ENCODE measurements around the gene KRT3.
"Not testable (repeated sequence)": the region's sequence is repeated elsewhere in the genome, so short reads cannot be mapped to it uniquely, and the experiment has no call there.

KRT3 gene

DNA sequence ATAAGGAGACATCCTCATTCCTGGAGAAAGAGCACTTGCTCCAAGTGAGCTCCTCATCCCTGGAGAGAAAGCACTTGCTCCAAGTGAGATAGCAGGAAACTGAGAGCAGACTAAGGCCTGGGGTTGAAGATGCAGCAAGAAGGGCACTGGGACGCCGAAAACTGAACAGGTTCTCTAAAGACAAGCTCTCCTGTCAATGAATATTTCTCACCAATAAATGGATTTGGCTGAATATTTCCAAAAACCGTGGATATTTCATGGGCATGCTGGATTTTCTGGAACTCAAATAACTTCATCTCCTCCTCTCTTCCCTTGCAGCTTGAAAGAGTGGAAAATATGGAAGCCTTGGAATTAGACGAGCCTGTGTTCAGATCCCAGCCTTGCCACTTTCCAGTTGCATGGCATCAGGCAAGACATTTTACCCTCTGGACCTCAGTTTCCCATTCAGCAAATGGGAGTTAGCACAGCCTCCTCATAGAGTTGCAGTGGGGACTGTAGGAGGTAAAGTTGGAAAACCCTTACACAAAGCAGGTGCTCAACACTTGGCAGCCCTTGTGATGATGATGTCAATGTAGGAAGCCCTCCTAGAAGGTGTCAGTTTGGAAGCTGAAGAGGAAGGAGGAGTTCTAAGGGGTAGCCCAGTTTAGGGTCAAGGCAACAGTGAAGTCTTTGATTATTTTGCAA lies 14.4 kb downstream of the KRT3 start:
- no peak for DNase-seq (ENCODE audit: low spot score)

DNA sequence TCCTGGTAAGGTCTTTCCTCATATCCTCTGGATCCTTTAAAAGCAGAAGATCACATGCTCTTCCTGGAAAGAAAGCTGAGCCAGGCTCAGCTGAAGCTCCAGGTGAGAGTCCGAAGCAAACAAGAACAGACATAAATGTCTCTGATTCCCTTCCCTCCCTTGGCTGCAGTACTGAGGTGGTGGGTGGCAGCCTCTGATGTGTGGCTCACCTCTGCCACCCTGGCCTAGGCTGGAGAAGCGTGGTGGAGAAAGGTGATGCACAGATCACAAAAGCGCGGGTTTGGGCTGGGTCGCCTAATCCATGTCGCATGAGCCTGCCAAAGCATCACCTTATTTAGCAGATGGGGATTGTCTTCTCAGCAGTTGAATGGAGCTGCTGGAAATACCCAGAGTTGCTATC lies 16.0 kb downstream of the KRT3 start:
- no peak for DNase-seq (ENCODE audit: low spot score)

DNA sequence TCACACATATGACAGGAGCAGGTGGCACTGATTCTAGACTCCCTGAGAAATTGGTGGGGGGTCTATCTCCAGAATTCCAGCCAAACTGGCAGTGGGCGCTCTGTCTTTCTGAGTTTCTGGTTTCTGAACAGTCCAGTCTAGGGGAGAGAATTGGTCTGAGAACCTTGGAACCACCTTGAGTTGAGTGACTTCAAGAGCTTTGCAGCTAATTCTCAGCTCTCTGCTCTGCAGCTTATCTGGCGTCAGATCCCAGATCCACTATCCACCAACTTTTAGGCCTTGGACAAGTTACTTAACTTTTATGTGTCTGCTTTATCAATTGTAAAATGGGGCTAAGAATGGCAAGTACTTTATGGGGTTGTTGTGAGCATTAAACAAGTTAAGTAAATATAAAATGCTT lies 17.1 kb downstream of the KRT3 start:
- DNase-seq (ENCODE audit: low spot score), result no peak

DNA sequence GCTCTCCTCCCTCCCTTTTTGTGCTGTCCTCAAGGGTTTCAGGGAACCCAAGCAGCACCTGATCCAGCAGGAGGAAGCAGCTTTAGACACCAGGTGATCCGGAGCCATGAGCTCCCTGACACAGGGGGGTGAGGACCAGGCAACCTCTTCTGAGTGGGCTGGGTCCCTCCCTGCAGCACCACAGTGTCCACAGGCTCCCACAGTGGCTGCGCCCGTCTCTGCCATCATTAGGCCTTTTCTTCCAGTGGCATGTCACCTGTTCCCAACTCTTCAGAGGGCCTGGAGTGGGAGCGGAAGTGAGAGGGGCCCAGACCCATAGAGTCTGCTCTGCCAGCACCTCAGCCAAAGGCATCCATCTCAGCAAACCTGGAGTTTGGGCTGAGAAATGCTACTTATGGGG lies 18.4 kb downstream of the KRT3 start:
- no peak for DNase-seq (ENCODE audit: low spot score)

DNA sequence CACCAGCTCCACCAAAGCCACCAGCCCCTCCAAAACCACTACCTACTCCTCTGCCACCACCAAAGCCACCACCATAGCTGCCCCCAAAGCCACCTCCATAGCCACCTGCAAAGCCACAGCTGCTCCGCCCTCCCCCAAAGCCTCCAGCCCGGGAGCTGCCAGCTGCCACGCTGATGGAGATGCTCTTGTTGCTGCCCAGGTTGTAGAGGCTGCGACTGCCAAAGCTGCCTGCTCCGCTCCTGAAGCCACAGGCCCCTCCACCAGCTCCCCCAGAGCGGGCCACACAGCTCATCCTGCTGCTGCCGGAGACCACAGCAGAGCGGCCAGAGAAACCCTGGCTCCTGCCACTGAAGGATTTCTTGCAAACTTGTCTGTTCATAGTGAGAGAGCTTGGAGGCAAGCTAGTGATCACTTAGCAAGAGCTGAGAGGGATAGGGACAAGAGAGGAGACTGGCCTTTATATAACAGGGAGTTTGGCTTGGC lies 19.0 kb downstream of the KRT3 start, which contains the start of gene KRT76:
TSS of gene KRT76 (minus strand) at position 433 of the 483 bp plus-strand sequence. CDS start at position 379, 54 bp downstream.
- no peak for DNase-seq (ENCODE audit: low spot score)

DNA sequence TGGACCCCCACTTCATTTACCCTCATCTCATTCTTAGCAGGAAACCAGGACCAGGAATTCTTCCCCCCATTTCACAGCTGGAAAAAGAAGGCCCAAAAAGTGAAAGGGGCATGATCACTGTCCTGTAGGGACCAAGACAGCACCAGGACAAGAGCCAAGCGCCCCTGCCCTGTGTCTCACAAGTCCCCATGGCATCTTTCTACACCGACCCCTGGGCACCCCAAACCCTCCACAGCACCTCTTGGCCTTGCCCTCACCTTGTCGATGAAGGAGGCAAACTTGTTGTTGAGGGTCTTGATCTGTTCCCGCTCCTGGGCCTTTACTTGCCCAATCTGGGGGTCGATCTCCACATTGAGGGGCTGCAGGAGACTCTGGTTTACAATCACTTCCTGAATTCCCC lies 19.5 kb downstream of the KRT3 start:
- DNase-seq (ENCODE audit: low spot score), result no peak

DNA sequence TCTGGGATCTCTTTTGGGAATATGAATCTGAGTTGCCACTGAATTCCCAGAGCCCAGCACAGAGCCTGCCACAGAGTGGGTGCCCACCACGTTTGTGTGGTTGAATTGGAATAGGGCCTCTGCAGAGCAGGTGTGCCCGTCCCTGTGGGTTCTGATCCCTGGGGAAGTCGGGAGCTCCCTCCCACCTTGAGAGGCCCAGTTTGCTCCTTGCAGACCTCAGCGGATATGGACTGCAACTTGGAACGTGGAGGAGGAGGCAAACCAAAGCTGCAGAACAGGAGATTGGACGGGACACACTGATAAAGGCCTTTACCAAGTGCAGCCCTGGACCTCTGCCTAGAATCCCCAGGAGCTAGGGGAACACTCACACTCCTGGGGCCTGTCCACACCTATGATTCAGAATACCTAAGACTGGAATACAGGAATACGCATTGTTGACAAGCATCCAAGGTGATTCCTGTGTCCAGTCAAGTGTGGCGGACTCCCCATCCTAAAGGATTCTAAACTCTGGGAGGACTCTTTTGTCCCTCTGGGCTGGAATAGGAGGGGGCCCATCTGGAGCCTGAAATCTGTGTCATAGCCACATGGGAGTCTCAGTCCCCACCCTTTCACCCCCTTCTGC lies 21.2 kb downstream of the KRT3 start:
- DNase-seq (ENCODE audit: low spot score), result no peak

DNA sequence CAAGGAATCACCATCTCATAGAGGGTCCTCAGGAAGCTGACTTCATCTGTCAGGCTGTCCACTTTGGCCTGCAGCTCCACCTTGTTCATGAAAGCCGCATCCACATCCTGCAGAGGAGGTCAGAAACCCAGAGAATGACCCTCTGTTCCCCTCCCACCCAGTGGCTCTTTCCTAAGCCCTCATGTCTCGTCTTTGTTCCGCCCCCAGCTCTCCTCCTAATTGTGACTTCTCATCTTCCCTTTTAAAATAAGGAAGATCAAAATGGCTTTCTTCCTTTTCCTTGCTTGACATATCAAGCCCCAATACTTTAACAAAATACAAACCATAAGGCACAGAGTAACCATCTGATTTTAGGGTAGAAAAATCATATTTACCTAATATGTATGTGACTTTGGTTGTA lies 23.1 kb downstream of the KRT3 start:
- no peak for DNase-seq (ENCODE audit: low spot score)

DNA sequence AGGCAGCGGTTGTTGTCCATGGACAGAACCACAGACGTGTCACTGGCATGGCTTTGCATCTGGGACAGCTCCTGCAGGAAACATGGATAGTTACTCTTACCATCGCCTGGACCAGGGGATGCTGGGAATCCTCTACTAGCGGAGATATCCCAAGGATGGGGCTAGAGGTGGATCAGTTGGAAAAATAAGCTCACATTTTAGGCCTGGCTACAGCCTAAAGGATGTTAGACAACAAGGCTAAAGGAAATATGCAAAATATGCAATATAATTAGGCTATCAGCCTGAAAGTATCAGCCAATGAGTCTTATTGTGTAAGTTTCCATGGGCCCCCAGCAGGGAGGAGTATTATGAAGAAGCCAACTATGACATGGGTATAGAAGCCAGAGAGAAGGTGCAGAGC lies 23.7 kb downstream of the KRT3 start:
- no peak for DNase-seq (ENCODE audit: low spot score)

DNA sequence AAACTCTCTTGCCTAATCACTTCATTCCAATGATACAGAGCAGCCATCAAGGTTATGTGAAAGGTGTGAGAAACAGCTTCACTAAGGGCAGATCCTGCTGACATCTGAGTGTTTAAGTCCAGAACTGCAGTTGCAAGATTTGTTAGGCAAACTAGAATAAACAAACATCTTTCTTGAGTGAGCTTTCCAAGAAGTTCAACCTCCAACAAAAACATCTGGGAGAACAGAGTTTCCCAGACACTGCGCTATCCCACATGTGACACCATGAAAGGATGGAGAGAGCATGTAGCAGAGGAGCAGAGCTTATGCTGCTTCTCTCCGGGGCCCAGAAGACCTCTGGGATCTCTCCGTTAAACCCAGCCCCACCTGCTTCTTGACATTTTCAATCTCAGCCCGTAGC lies 24.4 kb downstream of the KRT3 start:
- DNase-seq (ENCODE audit: low spot score), result no peak

DNA sequence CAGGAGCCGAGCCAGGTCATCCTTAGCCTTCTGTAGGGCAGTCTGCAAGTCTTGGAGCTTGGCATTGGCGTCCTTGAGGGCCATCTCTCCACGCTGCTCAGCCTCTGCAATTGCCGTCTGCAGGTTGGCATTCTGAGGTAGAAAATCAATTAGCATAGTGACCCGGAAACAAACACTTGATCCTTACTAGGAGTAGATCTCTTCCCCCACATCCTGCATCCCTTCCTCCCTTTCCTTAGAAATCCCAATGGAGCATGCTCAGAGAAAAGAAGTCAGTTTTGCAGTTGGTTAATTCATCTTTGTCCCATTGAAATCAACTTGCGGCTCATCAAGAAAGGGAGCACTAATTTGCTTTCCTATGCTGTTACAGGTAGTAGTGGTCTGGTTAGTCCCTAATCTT lies 24.8 kb downstream of the KRT3 start:
- no peak for DNase-seq (ENCODE audit: low spot score)

DNA sequence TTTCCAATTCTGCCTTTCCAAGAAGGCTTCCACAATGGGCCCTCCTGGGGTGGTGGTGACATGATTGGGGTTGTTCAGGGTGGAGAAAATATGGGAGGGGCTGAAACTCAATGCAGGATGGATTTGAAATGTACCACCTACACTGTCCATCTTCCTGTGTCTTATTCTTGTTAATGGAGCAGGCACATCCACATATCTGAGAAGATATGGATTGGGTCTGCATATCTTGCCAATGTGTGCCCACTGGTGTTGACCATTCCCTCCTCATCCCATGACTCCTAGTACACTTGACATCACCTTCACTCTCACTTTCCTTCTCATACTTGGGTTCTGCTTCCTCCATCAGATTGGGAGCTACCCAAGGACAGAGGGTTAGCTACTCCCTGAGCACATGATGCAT lies 26.0 kb downstream of the KRT3 start:
- DNase-seq (ENCODE audit: low spot score), result no peak

DNA sequence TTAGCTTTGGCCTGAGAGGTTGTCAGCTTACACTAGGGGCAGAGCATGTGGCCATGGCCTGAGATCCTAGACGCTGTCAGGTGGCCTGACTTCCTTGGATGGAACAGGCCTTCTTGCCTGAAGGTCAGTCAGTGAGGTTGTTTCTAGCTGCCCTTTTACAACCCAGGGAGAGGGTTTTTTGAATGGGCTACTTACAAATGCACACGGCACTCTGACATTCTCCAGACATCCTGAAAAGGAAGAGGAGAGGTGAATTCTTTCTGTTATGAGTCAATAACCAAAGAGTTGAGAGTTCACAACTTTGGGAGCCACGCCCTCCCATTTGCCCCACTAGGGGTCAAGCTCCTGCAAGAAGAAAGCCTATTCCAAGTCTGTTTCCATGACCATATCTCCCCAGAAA lies 26.6 kb downstream of the KRT3 start:
- no peak for DNase-seq (ENCODE audit: low spot score)

DNA sequence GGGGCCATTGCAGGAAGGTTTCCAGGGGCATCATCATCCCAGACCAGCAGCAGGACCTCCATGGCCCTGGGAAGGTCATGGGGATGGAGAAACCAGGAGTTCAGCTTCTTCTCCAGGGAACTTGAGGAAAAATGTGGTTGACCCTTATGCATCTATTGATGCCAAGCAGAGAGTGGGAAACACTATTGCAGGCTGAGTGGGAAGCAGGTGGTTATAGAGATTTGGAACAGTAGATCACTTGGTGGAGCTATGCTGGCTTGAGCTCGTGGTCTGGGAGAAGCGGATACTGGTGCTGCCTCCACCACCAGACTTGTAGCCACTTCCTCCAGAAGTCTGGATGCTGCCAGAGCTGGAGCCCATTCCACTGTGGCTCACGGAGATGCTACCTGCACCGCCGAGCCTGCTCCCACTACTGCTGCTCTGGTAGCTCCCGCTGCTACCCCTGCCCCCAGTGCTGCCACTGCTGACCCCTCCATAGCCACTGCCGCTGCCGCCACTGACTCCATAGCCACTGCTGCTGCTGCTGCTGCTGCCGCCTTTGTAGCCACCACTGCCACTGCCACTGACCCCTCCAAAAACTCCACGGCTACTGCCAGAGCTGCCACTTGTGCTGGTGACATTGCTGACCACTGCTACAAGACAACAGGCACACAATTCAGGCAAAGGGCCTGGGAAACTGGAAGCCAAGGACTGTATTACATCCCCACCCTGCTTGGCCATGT lies 27.3 kb downstream of the KRT3 start:
- DNase-seq (ENCODE audit: low spot score), result no peak

DNA sequence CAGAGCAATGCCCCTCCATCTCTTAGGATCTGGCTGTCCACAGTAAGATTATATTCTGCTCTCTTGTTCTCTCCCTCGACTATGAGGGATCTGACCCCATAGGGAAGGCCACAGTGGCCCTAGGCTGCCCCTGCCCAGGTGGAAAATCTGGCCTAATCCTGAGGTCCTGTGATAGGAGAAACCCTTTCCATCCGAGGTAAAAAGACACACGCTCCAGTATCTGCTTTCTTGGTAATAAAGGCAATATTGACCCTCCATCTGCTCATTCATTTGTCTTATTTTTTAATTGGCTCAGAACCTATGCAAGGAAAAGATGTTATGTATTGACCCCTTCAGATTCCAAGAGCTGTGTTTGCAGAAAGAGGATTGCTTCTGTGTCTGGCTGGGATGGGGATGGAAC lies 28.5 kb downstream of the KRT3 start:
- DNase-seq (ENCODE audit: low spot score), result no peak

DNA sequence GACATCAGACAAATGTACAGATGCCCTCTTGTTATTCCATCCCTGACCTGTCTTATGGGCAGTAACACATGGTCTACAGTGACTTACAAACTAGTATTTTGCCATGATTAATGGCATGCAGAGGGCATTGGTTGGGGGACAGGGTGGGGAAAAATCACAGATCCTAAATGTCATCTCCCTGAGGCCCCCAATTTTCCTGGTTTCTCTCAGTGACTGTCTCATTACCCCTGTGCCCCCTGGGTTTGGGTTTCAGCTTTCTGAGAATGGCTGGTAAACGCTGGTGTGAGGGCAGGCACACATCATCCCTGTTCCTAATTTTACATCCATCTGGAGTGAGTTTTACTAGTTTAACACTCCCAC lies 28.9 kb downstream of the KRT3 start:
- no peak for DNase-seq (ENCODE audit: low spot score)

DNA sequence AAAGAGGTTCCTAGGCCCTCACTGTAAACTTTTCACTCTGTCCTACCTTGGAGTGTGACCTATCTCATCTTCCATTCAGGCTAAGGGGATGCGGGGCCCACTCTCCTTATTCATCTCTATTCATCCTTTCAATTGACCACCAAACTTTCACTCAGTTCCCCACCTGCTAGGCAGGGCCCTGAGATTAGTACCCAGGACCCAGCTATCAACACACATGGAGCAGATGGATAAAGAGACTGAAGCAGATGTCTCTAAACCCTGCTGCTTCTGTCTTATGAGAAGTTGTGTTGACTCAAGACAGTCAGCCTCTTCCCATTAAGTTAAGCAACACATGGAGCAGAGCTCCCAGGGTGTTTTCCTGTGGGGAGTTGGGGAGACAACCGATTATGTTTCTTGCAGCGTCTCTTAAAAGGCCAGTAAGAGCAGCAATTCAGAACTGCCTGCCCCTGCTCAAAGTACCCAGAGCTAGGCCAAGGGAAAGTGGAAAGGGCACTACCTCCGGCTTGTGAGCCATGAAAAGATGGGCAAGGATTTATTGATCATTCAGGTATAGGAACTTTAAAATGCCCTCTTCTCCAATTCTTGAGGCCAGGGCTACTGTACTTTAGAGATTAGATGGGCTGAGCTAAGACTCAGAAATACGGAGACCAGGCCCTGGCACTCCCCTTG lies 29.4 kb downstream of the KRT3 start:
- DNase-seq (ENCODE audit: low spot score), result no peak

DNA sequence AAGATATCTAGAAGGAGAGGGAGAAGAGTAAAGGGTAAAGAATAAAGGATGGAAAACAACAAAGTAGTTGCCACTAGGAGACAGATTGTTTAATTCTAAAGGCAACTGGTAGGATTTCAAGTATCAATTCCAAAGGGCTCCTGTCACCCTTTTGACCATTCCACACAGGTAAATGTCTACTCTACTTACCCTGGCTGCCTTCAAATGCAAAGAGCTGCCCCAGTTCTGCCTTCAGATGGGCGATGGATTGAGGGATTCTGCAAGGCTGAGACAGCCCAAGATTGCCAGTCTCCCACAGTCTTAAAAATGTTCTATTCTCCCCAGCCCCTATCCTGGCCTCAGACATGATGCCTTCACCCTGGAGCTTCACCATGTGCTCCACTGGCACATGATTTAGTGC lies 30.2 kb downstream of the KRT3 start:
- DNase-seq (ENCODE audit: low spot score), result no peak

DNA sequence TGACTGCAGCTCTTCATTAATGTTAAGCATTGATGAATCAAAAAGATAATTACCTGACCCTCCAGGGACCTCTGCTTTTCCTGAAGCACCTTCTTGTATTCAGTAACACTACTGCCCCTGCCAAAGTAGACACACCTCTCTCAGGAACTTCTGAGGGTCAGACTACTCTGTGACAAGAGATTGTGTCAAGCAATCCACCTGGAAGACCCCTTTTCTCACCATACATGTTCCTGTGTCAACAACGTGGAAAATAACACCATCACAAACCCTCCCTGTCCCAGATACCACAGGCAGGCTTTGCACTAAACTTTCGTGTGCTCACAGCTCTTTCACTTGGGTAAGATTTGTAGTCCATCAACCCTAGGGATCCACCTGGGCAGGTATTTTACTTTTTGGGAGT lies 31.9 kb downstream of the KRT3 start:
- DNase-seq (ENCODE audit: low spot score), result no peak

DNA sequence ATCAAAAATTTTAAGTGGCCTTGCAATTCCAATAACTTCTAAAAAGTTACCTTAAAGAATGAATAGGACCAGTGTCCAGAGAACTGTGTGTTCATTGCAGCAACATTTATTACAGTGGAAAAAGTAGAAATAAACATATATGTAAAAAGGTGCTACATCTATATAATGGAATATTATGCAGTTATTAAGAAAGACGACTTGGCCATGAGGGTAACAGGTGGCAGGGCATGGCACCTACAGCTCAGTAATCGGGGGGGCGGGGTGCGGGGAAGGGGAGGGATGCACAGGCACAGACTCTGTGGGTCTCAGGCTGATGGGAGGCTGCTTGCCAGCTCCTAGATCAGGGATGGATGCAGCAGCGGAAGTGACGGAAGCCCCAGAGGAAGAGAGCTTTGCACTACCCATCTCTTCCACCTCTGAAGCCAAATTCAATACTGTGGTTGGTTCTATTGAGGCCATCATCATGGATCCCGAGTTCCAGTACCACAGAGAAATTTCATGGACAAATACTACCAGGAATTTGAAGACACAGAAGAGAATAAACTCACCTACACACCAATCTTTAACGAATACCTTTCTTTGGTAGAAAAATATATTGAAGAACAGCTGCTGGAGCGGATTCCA lies 32.8 kb downstream of the KRT3 start:
- DNase-seq (ENCODE audit: low spot score), result no peak

DNA sequence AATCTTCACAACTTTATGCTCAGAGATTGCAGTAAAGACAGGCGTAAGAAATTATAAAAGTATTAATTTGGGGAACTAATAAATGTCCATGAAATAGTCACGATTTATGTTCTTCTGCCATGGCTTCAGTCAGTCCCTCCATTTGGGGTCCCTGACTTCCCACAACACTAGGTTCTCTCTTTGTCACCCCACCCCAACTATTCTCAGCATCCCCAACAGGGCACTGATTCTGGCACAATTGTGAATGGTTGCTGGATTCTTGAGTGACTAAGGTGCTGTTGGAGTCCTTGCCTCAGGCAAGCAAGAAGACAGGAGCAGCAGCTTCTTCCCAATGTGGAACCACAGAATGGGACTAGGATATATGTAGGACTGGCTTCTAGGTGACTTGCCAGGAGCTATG lies 34.1 kb downstream of the KRT3 start:
- DNase-seq (ENCODE audit: low spot score), result no peak

DNA sequence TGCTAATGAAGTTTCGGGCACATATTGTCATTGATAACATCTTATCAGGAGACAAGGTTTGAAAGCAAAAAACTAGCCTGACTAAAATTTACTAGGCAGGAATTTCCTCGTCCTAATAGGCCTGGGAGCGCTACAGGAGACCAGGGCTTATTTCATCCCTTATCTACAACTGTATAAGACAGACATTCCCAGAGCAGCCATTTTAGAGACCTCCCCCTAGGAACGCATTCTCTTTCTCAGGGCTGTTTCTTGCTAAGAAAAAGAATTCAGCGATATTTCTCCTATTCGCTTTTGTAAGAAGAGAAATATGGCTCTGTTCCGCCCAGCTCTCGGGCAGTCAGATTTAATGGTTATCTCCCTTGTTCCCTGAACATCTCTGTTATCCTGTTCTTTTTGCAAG lies 34.7 kb downstream of the KRT3 start:
- DNase-seq (ENCODE audit: low spot score), result not testable (repeated sequence)

All from putamen (tissue), 1 donor.